ENCODE data around the gene MS4A8. TPM values are rescaled to one million over a fixed set of nuclear protein-coding genes. Genes with fewer than 3 reads are reported as not detected.
"Not testable (repeated sequence)": the region's sequence is repeated elsewhere in the genome, so short reads cannot be mapped to it uniquely, and the experiment has no call there.

The MS4A8 gene
- total RNA-seq, 1 donor from 2014 or later, result not detected

GRCh38 chr11:60750911-60751310 is 51.5 kb downstream of the MS4A8 start:
- Mint-ChIP-seq H3K27me3 (ENCODE audit: low read depth) (peaks cover 19% of the 10 kb centered on the region), H3K27ac (no peak overlapping the region), H3K9me3 (no peaks in the 10 kb centered on the region), H3K36me3 (no peaks in the 10 kb centered on the region), H3K4me3 (no peak overlapping the region), H3K4me1 (no peaks in the 10 kb centered on the region)
- TF ChIP-seq CTCF (IDR thresholded peaks at IDR 0.05; ENCODE audit: unreplicated experiment), result no peak
- DNase-seq (ENCODE audit: low spot score in 2 of 2, unreplicated experiment in 2 of 2), result no peak

- H3K9me3 Mint-ChIP-seq, result no peaks in the 10 kb centered on the region
- no peak overlapping the region for H3K27ac Mint-ChIP-seq
- no peak for DNase-seq (ENCODE audit: low spot score in 2 of 2, unreplicated experiment in 2 of 2)
- no peaks in the 10 kb centered on the region for H3K4me1 Mint-ChIP-seq
- TF ChIP-seq CTCF (IDR thresholded peaks at IDR 0.05; ENCODE audit: unreplicated experiment), result no peak
- no peaks in the 10 kb centered on the region for H3K36me3 Mint-ChIP-seq
- no peak overlapping the region for H3K4me3 Mint-ChIP-seq
- peaks cover 19% of the 10 kb centered on the region for H3K27me3 Mint-ChIP-seq (ENCODE audit: low read depth)
These were observed 53.9 kb downstream of the MS4A8 start for GRCh38 chr11:60753309-60753708.

GRCh38 chr11:60754887-60755286 is 55.5 kb downstream of the MS4A8 start:
- Mint-ChIP-seq H3K9me3 (no peaks in the 10 kb centered on the region), H3K27me3 (ENCODE audit: low read depth) (peaks cover 19% of the 10 kb centered on the region), H3K4me3 (no peak overlapping the region), H3K36me3 (no peaks in the 10 kb centered on the region), H3K4me1 (peaks cover 12% of the 10 kb centered on the region), H3K27ac (no peak overlapping the region)
- TF ChIP-seq CTCF (IDR thresholded peaks at IDR 0.05; ENCODE audit: unreplicated experiment), result no peak
- DNase-seq (ENCODE audit: low spot score in 2 of 2, unreplicated experiment in 2 of 2), result no peak

- peaks cover 18% of the 10 kb centered on the region for H3K27me3 Mint-ChIP-seq (ENCODE audit: low read depth)
- no peak for DNase-seq (ENCODE audit: low spot score in 2 of 2, unreplicated experiment in 2 of 2)
- H3K27ac Mint-ChIP-seq, result no peak within 1 kb of the TSS
These were observed 57.1 kb downstream of the MS4A8 start, which contains the start of gene MS4A15 for GRCh38 chr11:60756307-60757032. Gene MS4A15, plus strand, starts transcription at chr11:60756867. Its CDS starts 6,867 bp downstream, at chr11:60763734.

GRCh38 chr11:60757231-60757800 is 57.9 kb downstream of the MS4A8 start:
- Mint-ChIP-seq H3K9me3 (no peaks in the 10 kb centered on the region), H3K27me3 (ENCODE audit: low read depth) (peaks cover 11% of the 10 kb centered on the region), H3K4me1 (peaks cover 17% of the 10 kb centered on the region)

More at GRCh38 chr11:60756307-60757032, 57.1 kb downstream of the MS4A8 start, which contains the start of gene MS4A15:
- Mint-ChIP-seq H3K4me1 (peaks cover 17% of the 10 kb centered on the region), H3K4me3 (no peak within 1 kb of the TSS), H3K9me3 (no peaks in the 10 kb centered on the region), H3K36me3 (no peaks in the 10 kb centered on the region)
- TF ChIP-seq CTCF (IDR thresholded peaks at IDR 0.05; ENCODE audit: unreplicated experiment), result peak; percentile 59

GRCh38 chr11:60758671-60759070 is 59.3 kb downstream of the MS4A8 start:
- H3K4me3 Mint-ChIP-seq; H3K27me3 Mint-ChIP-seq (ENCODE audit: low read depth); DNase-seq (ENCODE audit: low spot score in 2 of 2, unreplicated experiment in 2 of 2); H3K36me3 Mint-ChIP-seq; H3K9me3 Mint-ChIP-seq: not testable (repeated sequence)
- Mint-ChIP-seq H3K27ac (peak overlapping the region; percentile 54), H3K4me1 (peaks cover 17% of the 10 kb centered on the region)

More at GRCh38 chr11:60757231-60757800, 57.9 kb downstream of the MS4A8 start:
- no peak for DNase-seq (ENCODE audit: low spot score in 2 of 2, unreplicated experiment in 2 of 2)
- Mint-ChIP-seq H3K36me3 (no peaks in the 10 kb centered on the region), H3K27ac (no peak overlapping the region), H3K4me3 (no peak overlapping the region)
- no peak for TF ChIP-seq CTCF (IDR thresholded peaks at IDR 0.05; ENCODE audit: unreplicated experiment)

- H3K36me3 Mint-ChIP-seq; H3K4me3 Mint-ChIP-seq; DNase-seq (ENCODE audit: low spot score in 2 of 2, unreplicated experiment in 2 of 2); H3K9me3 Mint-ChIP-seq; H3K27me3 Mint-ChIP-seq (ENCODE audit: low read depth): not testable (repeated sequence)
- peak overlapping the region; percentile 54 for H3K27ac Mint-ChIP-seq
- peaks cover 17% of the 10 kb centered on the region for H3K4me1 Mint-ChIP-seq
These were observed 60.2 kb downstream of the MS4A8 start for GRCh38 chr11:60759438-60760225.

Data from mesothelial cell of epicardium (in vitro differentiated cells).